KMS-11 (cell line): ENCODE results near the gene PLEKHH2.

Experiments
- H2AFZ ChIP-seq: fragments of 200-600 bp; sonication (generic); 2 replicates; pipeline ENCODE4 v1.6.1; 2016; ENCODE audit warnings: antibody characterized with exemption, mixed run types, low read depth
- H3K27ac ChIP-seq: fragments of 200-600 bp; sonication (generic); 2 replicates; pipeline ENCODE4 v1.6.1; 2016; ENCODE audit warnings: mild to moderate bottlenecking, mixed run types
- H3K27me3 ChIP-seq: fragments of 200-600 bp; sonication (generic); 2 replicates; pipeline ENCODE4 v1.6.1; 2017; ENCODE audit warnings: mild to moderate bottlenecking, low read depth, mixed run types, moderate library complexity; ENCODE audit not compliant: insufficient read depth
- H3K36me3 ChIP-seq: fragments of 200-600 bp; sonication (generic); 2 replicates; pipeline ENCODE4 v1.6.1; 2017; ENCODE audit warnings: mild to moderate bottlenecking, mixed run types; ENCODE audit not compliant: insufficient read depth
- H3K4me1 ChIP-seq: fragments of 200-600 bp; sonication (generic); 2 replicates; pipeline ENCODE4 v1.6.1; 2016; ENCODE audit warnings: mild to moderate bottlenecking, low read depth, mixed run types; ENCODE audit not compliant: poor library complexity, severe bottlenecking
- H3K4me2 ChIP-seq: fragments of 200-600 bp; sonication (generic); 2 replicates; pipeline ENCODE4 v1.7.0; 2016; ENCODE audit warnings: mild to moderate bottlenecking, mixed run types
- H3K4me3 ChIP-seq: fragments of 200-600 bp; sonication (generic); IDR thresholded peaks from 2 replicates; pipeline ENCODE4 v1.6.1; 2017; ENCODE audit warnings: low read depth, low read length, mixed read lengths; ENCODE audit not compliant: insufficient read depth
- H3K79me2 ChIP-seq: fragments of 200-600 bp; sonication (generic); 2 replicates; pipeline ENCODE4 v1.6.1; 2016; ENCODE audit warnings: low read depth, mixed run types; ENCODE audit not compliant: insufficient read depth
- H3K9ac ChIP-seq: fragments of 200-600 bp; sonication (generic); 2 replicates; pipeline ENCODE4 v1.6.1; 2016; ENCODE audit warnings: mild to moderate bottlenecking, mixed run types
- H4K20me1 ChIP-seq: fragments of 200-600 bp; sonication (generic); 2 replicates; pipeline ENCODE4 v1.6.1; 2016; ENCODE audit warnings: mild to moderate bottlenecking, mixed run types; ENCODE audit not compliant: insufficient read depth
- CTCF ChIP-seq: fragments of 200-600 bp; sonication (generic); conservative IDR thresholded peaks from 2 replicates; pipeline ENCODE4 v1.6.1; 2017; ENCODE audit warnings: low read depth, mild to moderate bottlenecking, antibody characterized with exemption, low read length, moderate library complexity, mixed read lengths

The PLEKHH2 gene

GRCh38 chr2:43616967-43617680 is 19.9 kb upstream of the PLEKHH2 start:
- Histone ChIP-seq H3K36me3 (no peaks in the 10 kb centered on the region), H4K20me1 (no peaks in the 10 kb centered on the region), H3K79me2 (no peaks in the 10 kb centered on the region), H3K9ac (no peak overlapping the region), H3K4me2 (no peak overlapping the region), H3K4me3 (no peak overlapping the region), H3K4me1 (no peaks in the 10 kb centered on the region), H3K27ac (no peak overlapping the region), H2AFZ (no peak overlapping the region), H3K27me3 (no peaks in the 10 kb centered on the region)
- no peak for TF ChIP-seq CTCF

GRCh38 chr2:43619511-43619910 is 17.5 kb upstream of the PLEKHH2 start:
- no peak overlapping the region for H2AFZ ChIP-seq
- H3K36me3 ChIP-seq: no peaks in the 10 kb centered on the region
- no peak for TF ChIP-seq CTCF
- no peak overlapping the region for H3K4me3 ChIP-seq
- no peak overlapping the region for H3K27ac ChIP-seq
- H3K9ac ChIP-seq: no peak overlapping the region
- no peaks in the 10 kb centered on the region for H3K79me2 ChIP-seq
- H3K4me1 ChIP-seq: no peaks in the 10 kb centered on the region
- no peak overlapping the region for H3K4me2 ChIP-seq
- H3K27me3 ChIP-seq: no peaks in the 10 kb centered on the region
- H4K20me1 ChIP-seq: no peaks in the 10 kb centered on the region

- Histone ChIP-seq H3K27me3 (no peaks in the 10 kb centered on the region), H3K4me1 (no peaks in the 10 kb centered on the region), H4K20me1 (no peaks in the 10 kb centered on the region), H3K36me3 (no peaks in the 10 kb centered on the region), H3K79me2 (no peaks in the 10 kb centered on the region), H3K27ac (no peak overlapping the region), H2AFZ (no peak overlapping the region), H3K9ac (no peak overlapping the region), H3K4me2 (no peak overlapping the region), H3K4me3 (no peak overlapping the region)
- TF ChIP-seq CTCF: no peak
These were observed 14.1 kb upstream of the PLEKHH2 start for GRCh38 chr2:43622931-43623451.

- TF ChIP-seq CTCF: no peak
- H3K36me3 ChIP-seq: no peaks in the 10 kb centered on the region
- no peak overlapping the region for H3K27ac ChIP-seq
- H2AFZ ChIP-seq: no peak overlapping the region
- H4K20me1 ChIP-seq: no peaks in the 10 kb centered on the region
- no peaks in the 10 kb centered on the region for H3K27me3 ChIP-seq
- H3K4me3 ChIP-seq: no peak overlapping the region
- no peak overlapping the region for H3K9ac ChIP-seq
- H3K4me1 ChIP-seq: no peaks in the 10 kb centered on the region
- H3K4me2 ChIP-seq: no peak overlapping the region
- no peaks in the 10 kb centered on the region for H3K79me2 ChIP-seq
These were observed 5.3 kb upstream of the PLEKHH2 start for GRCh38 chr2:43631618-43632317.
